IPS DF 19.7 (cell line): ENCODE results near the gene PLA2G3.

Experiments
- DNase-seq: peaks from one replicate; pipeline ENCODE4 v3.0.0-alpha.2; 2013; ENCODE audit warnings: low read depth, low spot score

PLA2G3 gene

DNA sequence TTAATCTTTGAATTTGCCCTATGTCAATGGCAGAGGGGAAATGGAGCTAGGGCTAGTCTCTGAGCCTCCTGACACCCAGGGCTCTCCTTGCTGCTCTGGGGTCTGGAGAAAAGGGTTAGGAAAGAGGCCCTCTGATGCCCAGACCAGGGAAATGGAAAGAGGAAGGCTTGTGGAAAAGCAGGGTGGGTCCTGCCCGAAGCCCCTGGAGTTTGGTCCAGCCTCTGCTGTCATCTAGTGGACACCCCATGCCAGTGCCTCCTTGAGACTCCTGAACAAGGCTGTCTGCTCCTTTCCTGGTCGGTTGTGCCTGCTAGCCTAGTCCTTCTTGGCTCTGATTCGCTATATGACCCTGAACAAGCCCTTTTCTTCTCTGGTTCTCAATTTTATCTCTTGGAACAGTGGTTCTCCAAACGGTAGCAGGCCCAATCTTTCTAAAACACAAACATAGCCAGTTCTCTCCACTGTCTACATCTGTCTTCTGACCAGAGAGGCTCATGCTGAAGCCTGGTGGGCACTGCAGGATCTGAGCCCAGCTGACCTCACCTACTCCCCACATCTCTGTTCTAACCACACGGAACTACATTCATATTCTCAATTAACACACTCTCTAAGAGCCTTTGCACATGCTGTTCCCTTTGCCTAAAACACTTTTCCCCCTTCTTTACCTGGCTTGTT lies 8.8 kb upstream of the PLA2G3 start:
- peak; percentile 59 for DNase-seq

DNA sequence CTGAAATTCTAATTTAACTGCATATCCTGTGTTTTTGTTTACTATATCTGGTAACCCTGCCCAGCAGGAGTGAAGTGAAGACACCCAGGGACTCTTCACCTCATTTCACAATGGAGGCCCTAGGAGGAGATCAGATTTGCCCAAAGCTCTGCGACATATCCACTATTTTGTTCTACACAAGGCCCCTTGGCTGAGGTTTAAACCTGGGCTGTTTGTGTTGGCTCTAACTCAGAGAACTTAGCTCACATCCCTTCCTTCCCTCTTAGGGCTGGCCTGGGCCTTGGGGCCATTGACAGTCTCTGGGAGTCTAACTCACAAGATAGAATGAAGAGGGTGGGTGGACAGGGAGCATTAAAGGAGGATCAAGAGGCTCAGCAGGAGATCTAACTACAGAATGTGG lies 8.2 kb upstream of the PLA2G3 start:
- DNase-seq: no peak

DNA sequence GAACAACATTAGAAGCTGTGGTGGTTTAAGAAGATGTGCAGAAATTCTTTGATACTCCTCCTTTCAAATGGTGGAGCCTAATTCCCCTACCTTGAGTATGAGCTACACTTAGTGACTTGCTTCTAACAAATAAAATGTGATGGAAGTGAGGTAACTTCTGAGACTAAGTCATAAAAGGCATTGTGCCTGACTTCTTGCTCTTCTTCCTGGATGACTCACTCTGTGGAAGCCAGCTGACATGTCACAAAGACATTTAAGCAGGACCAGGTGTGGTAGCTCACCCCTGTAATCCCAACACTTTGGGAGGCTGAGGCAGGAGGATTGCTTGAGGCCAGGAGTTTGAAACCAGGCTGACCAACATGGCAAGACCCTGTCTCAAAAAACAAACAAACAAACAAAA lies 3.9 kb upstream of the PLA2G3 start:
- no peak for DNase-seq

DNA sequence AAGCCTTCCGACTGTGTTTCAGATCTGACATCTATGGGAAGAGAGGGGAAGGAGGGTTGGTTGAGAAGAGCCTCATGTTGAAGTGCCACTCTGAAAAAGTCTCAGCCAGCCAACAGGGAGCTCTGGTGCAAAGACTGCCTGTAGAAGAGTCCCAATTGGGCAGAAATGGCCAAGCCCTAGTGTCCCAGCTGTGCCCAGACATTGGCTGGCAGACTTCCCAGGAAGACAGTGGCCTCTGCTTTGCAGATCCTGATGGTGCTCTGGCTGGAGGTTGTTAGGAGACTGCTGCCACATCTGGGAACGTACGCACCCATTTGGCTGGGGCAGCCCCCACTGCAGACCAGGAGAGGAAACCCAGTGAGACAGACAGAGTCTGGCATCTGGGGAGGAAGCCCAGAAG lies 3.2 kb upstream of the PLA2G3 start:
- no peak for DNase-seq

DNA sequence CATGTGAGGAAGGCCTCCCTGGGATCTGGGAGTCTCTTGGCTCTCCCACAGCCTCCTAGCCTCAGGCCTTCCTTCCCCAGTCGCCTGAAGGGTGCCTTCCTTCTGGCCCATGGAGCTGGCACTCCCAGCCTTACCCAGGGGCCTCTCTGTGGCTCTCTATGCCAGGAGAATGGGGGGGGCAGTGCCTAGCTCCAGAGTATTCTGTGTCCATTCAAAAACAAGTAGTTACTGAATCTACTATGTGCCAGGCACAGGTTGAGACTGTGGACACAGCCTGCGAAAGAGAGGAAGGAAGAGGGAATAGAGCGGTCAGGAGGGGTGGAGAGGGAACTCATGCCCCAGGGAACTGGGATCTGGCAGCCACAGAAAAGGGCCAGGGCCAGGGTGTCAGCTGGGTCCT lies 2.7 kb upstream of the PLA2G3 start:
- DNase-seq: no peak

DNA sequence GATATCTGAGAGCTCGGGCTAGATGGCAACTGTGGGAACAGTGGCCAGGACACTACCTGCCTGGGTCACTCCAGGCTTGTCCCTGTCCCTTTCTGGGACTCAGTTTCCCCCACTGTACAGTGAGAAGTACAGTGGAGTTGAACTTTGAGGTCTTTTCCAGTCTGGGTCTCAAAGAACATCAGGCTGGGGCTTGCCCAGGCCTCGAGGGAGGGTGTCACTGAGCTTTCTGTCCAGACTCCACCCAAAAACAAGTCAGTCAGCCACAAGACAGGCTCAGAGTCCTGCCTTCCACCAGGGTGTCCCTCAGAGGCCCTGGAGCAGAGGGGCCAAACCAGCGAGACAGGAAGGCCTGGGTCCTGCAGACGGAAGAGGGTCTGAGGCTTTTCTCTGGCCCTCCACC lies 2.0 kb upstream of the PLA2G3 start:
- no peak for DNase-seq

DNA sequence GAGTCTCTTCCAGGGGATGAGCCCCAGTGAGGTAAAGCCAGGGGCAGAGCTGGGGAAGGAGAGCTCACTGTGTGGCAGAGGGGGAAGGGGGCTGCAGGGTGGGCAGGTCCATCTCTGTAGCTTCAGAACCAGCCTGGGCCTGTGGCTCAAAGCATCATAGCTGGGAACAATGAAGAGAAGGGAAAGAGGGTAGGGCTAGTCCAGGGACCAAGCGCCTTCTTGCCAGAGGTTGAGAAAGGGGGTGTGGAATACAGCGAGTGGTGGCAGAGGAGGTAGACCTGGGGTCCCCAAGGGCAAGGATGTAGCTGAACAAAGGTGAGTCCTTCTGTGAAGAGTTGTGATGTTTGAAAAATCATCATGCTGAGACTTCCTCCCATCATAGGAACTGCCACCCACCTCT lies 1.2 kb upstream of the PLA2G3 start:
- no peak for DNase-seq

DNA sequence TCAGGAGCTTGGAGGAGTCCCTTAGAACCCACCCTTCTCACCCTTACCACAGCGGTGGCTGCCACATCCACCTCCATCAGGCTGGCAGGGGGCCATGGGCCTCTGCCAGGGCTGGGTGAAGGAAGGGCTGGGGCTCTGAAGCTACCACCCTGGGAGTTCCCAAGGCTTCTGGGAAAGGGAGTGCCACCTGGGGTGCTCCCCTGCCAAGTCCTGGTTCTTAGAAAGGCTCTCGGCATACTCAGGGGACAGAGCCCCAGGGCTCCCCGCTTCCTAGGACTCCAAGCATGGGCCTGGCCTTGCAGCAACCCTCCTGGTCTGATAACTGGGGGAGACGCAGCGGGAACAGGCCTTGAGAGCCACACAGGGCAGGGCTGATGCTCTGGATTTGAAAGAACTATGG lies 438 bp upstream of the PLA2G3 start:
- no peak for DNase-seq

DNA sequence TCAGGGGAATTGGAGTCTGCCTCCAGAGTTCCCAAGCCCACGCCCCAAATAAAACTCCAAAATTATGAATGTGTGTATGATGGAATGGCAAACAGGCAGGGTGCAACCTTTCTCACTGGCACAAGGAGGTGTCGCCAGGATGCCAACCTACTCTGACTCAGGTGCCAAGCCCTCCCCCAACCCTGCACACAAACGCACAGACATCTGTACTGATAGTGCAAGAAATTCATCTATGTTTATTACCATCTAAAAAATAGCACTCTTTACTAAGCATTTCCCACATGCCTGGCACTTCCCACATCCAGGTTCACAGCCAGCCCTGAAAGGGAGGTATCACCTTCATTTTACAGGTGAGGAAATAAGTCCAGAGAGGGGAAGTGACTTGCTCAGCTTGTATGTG lies 1.2 kb downstream of the PLA2G3 start:
- DNase-seq: no peak

DNA sequence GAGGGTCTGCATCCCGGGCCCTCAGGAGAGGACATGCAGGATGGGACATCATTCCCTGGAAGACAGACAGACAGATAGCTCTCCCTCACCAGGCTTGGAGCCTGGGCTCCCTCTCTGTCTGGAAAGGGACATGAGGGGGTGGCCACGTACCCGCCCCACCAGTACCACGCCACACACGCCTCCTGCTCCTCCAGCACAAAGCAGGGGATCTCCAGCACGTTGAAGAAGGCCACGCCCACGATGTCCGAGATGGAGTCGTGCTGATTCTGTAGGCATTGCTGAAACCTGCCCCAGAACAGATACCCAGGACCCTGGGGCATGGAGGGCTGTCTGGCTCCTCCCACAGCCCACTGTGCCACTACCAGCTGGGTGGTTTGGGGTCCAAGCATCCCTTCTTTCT lies 2.2 kb downstream of the PLA2G3 start:
- DNase-seq: no peak

DNA sequence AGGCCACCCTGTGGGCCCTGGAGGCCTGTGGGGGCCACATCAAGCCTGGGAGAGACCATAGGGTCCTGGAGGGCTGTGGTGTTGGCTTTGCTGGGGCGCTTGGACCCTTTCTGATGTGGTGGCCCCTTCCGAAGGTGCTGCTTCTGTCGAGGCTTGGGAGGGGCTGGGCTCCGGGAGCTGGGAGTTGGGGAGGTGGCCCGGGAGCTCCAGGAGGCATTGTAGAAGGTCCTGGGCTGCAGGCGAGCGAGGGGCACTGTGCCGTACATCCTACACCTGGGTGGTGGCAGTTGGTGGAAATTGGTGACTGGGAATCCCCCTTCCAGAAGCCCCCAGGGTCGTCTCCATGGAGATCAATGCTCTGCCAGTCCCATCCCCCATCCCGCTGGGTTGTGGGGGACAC lies 2.6 kb downstream of the PLA2G3 start:
- no peak for DNase-seq

DNA sequence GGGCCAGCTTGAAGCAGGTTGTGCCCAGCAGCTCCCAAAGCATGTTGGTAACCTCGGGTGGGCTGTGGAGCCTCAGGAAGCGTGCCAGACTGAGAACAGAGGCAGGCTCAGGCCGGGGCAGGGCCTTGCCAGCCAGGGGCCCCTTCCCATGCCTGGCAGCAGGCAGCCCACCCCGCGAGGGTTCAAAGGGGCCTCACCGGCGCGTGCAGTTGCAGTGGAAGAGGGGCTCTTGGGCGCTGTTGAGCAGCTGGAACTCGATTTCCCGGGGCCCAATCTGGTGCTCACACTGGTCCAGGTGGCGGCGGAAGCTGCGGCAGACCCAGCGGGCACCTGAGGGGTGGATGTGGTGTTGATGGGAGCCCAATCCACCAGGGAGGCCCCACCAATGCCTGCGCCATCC lies 3.6 kb downstream of the PLA2G3 start:
- no peak for DNase-seq

DNA sequence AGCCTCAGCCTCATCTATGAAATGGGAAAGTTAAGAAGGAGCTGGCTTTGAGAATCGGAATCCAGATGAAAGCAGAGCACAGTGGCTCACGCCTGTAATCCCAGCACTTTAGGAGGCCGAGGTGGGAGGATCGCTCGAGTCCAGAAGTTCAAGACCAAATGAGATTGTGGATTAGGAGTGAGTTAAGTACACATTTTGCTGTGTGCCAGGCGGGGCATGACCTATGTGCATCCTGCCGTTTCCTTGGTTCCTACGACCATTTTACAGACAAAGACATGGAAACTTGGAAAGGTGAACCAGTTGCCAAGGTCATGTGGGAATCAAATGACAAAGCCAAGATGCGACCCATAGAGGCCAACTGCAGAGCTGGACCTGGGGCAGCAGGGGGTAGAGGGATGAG lies 4.2 kb downstream of the PLA2G3 start:
- no peak for DNase-seq

DNA sequence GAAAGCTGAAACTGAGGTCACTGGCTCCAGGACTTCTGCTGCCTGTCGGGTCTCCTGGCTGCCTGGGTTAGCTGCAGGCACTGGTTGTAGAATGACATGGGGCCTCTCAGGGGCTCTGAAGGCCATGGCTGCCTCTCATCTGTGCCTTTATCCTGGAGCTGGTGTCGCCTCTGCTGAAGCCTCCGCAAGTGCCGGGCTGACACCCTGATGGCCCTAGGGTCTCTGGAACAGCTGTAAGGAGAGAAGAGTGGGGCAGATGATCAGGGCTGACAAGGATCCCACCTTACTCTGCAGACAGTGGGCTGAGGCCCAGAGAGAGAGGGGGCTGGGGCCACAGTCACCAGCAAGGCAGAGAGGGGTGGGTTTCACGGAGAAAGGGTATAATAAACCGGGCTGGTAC lies 4.6 kb downstream of the PLA2G3 start:
- no peak for DNase-seq

DNA sequence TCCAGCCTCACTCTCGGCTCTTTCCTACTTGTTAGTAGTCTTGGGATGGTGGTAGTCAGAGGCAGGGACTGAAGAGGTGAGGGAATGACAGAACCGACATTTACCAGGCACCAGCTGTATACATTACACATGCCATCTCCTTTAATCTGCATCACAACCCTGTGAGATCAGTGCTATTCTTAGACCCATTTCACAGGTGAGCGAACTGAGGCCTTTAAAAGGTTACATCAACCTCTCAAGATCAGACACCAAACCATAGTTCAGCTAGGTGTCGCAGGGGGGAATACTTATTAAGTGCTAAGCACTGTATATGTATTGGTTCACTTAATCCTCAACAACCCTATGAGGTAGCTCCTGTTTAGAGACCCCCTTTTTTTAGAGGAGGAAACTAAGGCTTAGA lies 5.6 kb downstream of the PLA2G3 start:
- no peak for DNase-seq

DNA sequence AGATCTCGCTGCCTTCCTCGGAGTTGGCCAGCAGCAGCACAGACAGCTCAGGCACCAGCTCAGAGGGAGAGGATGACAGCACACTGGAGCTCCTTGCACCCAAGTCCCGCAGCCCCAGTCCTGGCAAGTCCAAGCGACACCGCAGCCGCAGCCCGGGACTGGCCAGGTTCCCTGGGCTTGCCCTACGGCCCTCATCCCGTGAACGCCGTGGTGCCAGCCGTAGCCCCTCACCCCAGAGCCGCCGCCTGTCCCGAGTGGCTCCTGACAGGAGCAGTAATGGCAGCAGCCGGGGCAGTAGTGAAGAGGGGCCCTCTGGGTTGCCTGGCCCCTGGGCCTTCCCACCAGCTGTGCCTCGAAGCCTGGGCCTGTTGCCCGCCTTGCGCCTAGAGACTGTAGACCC lies 6.4 kb downstream of the PLA2G3 start:
- no peak for DNase-seq

DNA sequence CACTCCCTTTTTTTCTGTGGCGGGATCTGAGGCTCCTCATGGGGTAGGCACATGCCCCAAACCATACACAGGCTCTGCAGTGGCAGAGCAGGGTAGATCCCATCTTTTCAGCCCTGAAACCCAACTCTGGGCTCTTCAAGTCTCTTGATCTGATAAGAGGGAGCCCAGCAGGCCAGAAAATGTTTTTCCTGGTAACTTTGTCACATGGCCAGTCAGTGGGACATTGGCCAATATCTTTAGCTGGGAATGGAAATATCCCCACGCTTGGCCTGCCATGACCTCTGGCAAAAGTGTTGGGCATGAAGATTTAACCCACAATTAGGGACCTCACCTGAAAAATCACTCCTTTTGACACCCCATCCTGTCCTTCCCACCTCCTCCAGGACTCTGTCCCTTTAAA lies 9.4 kb downstream of the PLA2G3 start:
- DNase-seq: no peak

DNA sequence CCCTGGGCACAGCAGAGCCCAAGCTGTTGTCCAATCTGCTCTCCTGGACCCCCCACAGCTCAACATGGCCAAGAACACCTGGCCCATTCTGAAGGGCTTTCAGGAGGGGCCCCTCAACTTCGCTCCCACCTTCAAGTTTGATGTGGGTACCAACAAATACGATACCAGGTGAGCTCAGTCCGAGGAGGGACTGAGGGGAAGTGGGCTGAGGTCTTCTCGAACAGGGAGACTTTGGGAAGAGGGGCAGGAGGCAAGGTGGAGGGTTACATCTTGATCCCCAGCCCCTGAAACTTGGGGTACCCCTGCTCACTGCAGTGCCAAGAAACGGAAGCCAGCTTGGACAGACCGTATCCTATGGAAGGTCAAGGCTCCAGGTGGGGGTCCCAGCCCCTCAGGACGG lies 12.2 kb downstream of the PLA2G3 start:
- DNase-seq: no peak

DNA sequence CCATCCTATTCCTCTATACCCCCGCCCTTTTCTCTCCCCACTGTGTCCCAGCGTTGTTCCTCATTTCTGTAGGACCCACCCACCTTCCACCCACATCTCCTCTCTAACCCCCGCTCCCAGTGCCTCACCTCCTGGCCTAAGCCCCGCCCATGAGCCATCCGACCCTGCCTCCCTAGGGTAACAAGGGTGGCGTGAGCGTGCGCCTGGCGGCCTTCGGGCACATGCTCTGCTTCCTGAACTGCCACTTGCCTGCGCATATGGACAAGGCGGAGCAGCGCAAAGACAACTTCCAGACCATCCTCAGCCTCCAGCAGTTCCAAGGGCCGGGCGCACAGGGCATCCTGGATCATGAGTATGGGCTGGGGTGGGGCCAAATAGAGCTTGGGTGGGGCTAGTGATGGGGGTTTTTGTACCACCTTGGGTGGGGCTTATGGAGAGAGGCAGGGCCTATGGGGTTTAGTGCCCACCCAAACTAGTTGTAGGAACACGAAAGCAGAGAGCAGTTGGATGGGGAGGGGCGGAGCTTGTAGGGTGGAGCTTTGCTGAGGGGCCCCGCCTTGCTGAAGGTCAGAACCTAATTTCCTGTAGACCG lies 13.0 kb downstream of the PLA2G3 start:
- DNase-seq: no peak

DNA sequence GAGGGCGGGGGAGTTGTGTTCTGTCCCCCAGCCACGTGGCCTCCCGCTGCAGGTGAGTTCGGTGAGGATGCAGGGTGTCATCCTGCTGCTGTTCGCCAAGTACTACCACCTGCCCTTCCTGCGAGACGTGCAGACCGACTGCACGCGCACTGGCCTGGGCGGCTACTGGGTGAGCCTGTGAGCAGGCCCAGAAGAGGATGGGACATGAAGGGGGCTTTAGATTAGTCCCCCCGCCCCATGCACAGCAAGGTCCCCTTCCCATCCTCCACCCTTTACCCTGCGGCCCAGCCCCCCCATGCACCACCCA lies 13.5 kb downstream of the PLA2G3 start:
- DNase-seq: no peak

DNA sequence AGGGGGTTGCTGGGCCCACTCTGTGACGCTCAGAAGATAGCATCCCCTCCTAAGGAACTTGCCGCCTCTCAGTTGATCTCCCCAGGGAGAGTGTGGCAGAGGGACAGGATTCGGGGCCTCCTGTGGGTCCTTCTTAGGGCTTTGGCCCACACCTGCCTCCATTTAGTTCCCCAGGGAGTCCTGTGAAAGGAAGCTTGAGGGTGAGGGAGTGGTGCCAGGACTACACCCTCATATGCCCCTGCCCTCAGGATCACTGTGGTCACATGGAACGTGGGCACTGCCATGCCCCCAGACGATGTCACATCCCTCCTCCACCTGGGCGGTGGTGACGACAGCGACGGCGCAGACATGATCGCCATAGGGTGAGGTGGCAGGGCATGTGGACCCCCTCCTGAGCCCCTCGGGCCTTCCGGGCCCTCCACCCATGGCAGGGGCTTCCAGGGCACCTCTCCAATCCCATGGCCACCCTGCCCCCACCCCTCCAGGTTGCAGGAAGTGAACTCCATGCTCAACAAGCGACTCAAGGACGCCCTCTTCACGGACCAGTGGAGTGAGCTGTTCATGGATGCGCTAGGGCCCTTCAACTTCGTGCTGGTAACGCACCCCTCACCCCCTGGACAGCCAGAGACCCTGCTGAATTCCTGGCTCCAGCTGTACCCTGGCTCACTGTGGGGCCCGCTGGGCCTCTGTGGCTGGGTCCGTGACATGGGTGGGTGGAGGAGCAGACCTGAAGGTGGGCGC lies 14.0 kb downstream of the PLA2G3 start:
- no peak for DNase-seq

DNA sequence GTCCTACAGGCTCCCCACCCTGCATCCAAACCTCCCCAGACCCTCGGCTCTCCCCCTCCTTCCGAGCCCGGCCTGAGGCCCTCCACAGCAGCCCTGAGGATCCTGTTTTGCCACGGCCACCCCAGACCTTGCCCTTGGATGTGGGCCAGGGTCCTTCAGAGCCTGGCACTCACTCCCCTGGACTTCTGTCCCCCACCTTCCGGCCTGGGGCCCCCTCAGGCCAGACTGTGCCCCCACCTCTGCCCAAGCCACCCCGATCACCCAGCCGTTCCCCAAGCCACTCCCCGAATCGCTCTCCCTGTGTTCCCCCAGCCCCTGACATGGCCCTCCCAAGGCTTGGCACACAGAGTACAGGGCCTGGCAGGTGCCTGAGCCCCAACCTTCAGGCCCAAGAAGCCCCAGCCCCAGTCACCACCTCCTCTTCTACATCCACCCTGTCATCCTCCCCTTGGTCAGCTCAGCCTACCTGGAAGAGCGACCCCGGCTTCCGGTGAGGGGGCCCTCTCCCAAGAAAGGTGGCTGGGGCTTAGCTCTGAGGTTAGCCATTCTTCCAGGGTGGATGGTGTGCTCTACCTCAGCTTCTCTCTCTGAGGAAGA lies 14.7 kb downstream of the PLA2G3 start:
- DNase-seq: no peak

DNA sequence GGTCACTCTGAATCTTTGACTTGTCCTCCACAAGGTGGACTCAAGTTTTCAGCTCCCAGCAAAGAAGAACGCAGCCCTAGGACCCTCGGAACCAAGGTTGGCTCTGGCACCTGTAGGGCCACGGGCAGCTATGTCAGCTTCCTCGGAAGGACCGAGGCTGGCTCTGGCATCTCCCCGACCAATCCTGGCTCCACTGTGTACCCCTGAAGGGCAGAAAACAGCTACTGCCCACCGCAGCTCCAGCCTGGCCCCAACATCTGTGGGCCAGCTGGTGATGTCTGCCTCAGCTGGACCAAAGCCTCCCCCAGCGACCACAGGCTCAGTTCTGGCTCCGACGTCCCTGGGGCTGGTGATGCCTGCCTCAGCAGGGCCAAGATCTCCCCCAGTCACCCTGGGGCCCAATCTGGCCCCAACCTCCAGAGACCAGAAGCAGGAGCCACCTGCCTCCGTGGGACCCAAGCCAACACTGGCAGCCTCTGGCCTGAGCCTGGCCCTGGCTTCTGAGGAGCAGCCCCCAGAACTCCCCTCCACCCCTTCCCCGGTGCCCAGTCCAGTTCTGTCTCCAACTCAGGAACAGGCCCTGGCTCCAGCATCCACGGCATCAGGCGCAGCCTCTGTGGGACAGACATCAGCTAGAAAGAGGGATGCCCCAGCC lies 15.4 kb downstream of the PLA2G3 start:
- DNase-seq: no peak
